Neural cell (in vitro differentiated cells): ENCODE measurements around the gene NGDN. TPM values are rescaled to one million over a fixed set of nuclear protein-coding genes. Genes with fewer than 3 reads are reported as not detected.

Experiments
- H2AFZ ChIP-seq: fragments of 200-600, 300-800 bp; sonication (generic), shearing (Covaris generic); 2 replicates; pipeline ENCODE4 v1.6.0; 2014; ENCODE audit warnings: low read depth, mild to moderate bottlenecking, antibody characterized with exemption, low read length, moderate library complexity
- H3F3A ChIP-seq: fragments of 200-600 bp; shearing (Covaris generic); 2 replicates; pipeline ENCODE4 v1.6.1; 2016; ENCODE audit warnings: mild to moderate bottlenecking, moderate library complexity, mixed read lengths, antibody characterized with exemption, low read length; ENCODE audit not compliant: insufficient read depth, poor library complexity, severe bottlenecking
- H3K27ac ChIP-seq: fragments of 200-600, 300-800 bp; sonication (generic), shearing (Covaris generic); 2 replicates; pipeline ENCODE4 v1.5.1; 2014; ENCODE audit warnings: mild to moderate bottlenecking, low read length, moderate library complexity
- H3K27me3 ChIP-seq: fragments of 300-800, 200-600 bp; sonication (generic), shearing (Covaris generic); 2 replicates; pipeline ENCODE4 v1.6.0; 2014; ENCODE audit warnings: mild to moderate bottlenecking, low read depth, low read length, moderate library complexity; ENCODE audit not compliant: insufficient read depth
- H3K36me3 ChIP-seq: fragments of 300-800, 200-600 bp; sonication (generic), shearing (Covaris generic); 2 replicates; pipeline ENCODE4 v1.5.1; 2014; ENCODE audit warnings: mild to moderate bottlenecking, antibody characterized with exemption, low read length, moderate library complexity; ENCODE audit not compliant: insufficient read depth
- H3K4me2 ChIP-seq: fragments of 300-800, 200-600 bp; sonication (generic), shearing (Covaris generic); 2 replicates; pipeline ENCODE4 v1.6.0; 2014; ENCODE audit warnings: mild to moderate bottlenecking, low read length
- H3K4me3 ChIP-seq: fragments of 300-800, 200-600 bp; sonication (generic), shearing (Covaris generic); 2 replicates; pipeline ENCODE4 v1.5.1; 2014; ENCODE audit warnings: mild to moderate bottlenecking, low read length, moderate library complexity
- H3K79me2 ChIP-seq: fragments of 200-600 bp; shearing (Covaris generic); replicated peaks from 2 replicates; pipeline ENCODE4 v1.6.0; 2014; ENCODE audit warnings: mild to moderate bottlenecking, low read length, moderate library complexity; ENCODE audit not compliant: insufficient read depth
- H3K9ac ChIP-seq: fragments of 300-800, 200-600 bp; sonication (generic), shearing (Covaris generic); 2 replicates; pipeline ENCODE4 v1.6.1; 2016; ENCODE audit warnings: mild to moderate bottlenecking, low read length, mixed read lengths
- H3K9me2 ChIP-seq: fragments of 200-600 bp; shearing (Covaris generic); 2 replicates; pipeline ENCODE4 v1.6.1; 2016; ENCODE audit warnings: mild to moderate bottlenecking, low read length, mixed read lengths; ENCODE audit not compliant: insufficient read depth
- H3K9me3 ChIP-seq: fragments of 200-600, 300-800 bp; sonication (generic), shearing (Covaris generic); 2 replicates; pipeline ENCODE4 v1.6.1; 2016; ENCODE audit warnings: mild to moderate bottlenecking, mixed run types, low read length, moderate library complexity, mixed read lengths
- H4K20me1 ChIP-seq: fragments of 200-600 bp; shearing (Covaris generic); 2 replicates; pipeline ENCODE4 v1.6.1; 2016; ENCODE audit warnings: mild to moderate bottlenecking, mixed run types; ENCODE audit not compliant: insufficient read depth
- EP300 ChIP-seq: fragments of 450-650 bp; conservative IDR thresholded peaks from 2 replicates; pipeline ENCODE4 v1.6.1; 2014; ENCODE audit warnings: antibody characterized with exemption, mild to moderate bottlenecking, moderate library complexity; ENCODE audit not compliant: poor library complexity, severe bottlenecking
- EZH2 ChIP-seq: fragments of 200-600, 300-800 bp; shearing (Covaris generic), sonication (generic); IDR thresholded peaks from 2 replicates; pipeline ENCODE4 v1.6.1; 2014; ENCODE audit warnings: antibody characterized with exemption, low read length, borderline replicate concordance, mild to moderate bottlenecking; ENCODE audit not compliant: insufficient read depth, poor library complexity, severe bottlenecking
- MXI1 ChIP-seq: fragments of 450-650 bp; conservative IDR thresholded peaks from 2 replicates; pipeline ENCODE4 v1.6.1; 2014; ENCODE audit warnings: antibody characterized with exemption, mild to moderate bottlenecking; ENCODE audit not compliant: poor library complexity, severe bottlenecking
- POLR2AphosphoS5 ChIP-seq: IDR thresholded peaks from 2 replicates; pipeline ENCODE4 v1.6.1; 2012
- RAD21 ChIP-seq: fragments of 450-650 bp; conservative IDR thresholded peaks from 2 replicates; pipeline ENCODE4 v1.6.1; 2014; ENCODE audit warnings: antibody characterized with exemption, mild to moderate bottlenecking, moderate library complexity
- SMC3 ChIP-seq: fragments of 450-650 bp; conservative IDR thresholded peaks from 2 replicates; pipeline ENCODE4 v1.6.1; 2014; ENCODE audit warnings: antibody characterized with exemption, mild to moderate bottlenecking, moderate library complexity; ENCODE audit not compliant: poor library complexity
- TAF1 ChIP-seq: IDR thresholded peaks from 2 replicates; pipeline ENCODE4 v1.6.1; 2012; ENCODE audit warnings: low read depth
- polyA plus RNA-seq: library from polyadenylated mRNA; depleted of rRNA; stranded (reverse); fragments of >200 nt; gene quantifications from 2 replicates; pipeline ENCODE4 v1.2.3, GENCODE V29; 2014
- TF ChIP-seq, protein P1 (sequence below): IDR thresholded peaks from 2 replicates; pipeline ENCODE4 v1.6.1; 2012; ENCODE audit warnings: borderline replicate concordance
- TF ChIP-seq, protein P2 (sequence below): fragments of 450-650 bp; IDR thresholded peaks from 2 replicates; pipeline ENCODE4 v1.5.1; 2014; ENCODE audit warnings: antibody characterized with exemption, mild to moderate bottlenecking, moderate library complexity; ENCODE audit not compliant: poor library complexity, severe bottlenecking

NGDN gene
- polyA plus RNA-seq, 1 donor from 2014 or later: 137 TPM

GRCh38 chr14:23428686-23429495 is 40.6 kb upstream of the NGDN start:
- H3F3A ChIP-seq: no peaks in the 10 kb centered on the region
- no peaks in the 10 kb centered on the region for H3K36me3 ChIP-seq
- no peak overlapping the region for H3K27ac ChIP-seq
- H2AFZ ChIP-seq: no peak overlapping the region
- H3K9ac ChIP-seq: no peak overlapping the region
- H3K4me2 ChIP-seq: no peak overlapping the region
- H3K4me3 ChIP-seq: no peak overlapping the region
- no peaks in the 10 kb centered on the region for H3K27me3 ChIP-seq
- H4K20me1 ChIP-seq: no peaks in the 10 kb centered on the region
- H3K9me3 ChIP-seq: no peaks in the 10 kb centered on the region
- TF ChIP-seq MXI1 (no peak), RAD21 (no peak), EZH2 (no peak), POLR2AphosphoS5 (no peak)
- TF ChIP-seq, protein P1, sequence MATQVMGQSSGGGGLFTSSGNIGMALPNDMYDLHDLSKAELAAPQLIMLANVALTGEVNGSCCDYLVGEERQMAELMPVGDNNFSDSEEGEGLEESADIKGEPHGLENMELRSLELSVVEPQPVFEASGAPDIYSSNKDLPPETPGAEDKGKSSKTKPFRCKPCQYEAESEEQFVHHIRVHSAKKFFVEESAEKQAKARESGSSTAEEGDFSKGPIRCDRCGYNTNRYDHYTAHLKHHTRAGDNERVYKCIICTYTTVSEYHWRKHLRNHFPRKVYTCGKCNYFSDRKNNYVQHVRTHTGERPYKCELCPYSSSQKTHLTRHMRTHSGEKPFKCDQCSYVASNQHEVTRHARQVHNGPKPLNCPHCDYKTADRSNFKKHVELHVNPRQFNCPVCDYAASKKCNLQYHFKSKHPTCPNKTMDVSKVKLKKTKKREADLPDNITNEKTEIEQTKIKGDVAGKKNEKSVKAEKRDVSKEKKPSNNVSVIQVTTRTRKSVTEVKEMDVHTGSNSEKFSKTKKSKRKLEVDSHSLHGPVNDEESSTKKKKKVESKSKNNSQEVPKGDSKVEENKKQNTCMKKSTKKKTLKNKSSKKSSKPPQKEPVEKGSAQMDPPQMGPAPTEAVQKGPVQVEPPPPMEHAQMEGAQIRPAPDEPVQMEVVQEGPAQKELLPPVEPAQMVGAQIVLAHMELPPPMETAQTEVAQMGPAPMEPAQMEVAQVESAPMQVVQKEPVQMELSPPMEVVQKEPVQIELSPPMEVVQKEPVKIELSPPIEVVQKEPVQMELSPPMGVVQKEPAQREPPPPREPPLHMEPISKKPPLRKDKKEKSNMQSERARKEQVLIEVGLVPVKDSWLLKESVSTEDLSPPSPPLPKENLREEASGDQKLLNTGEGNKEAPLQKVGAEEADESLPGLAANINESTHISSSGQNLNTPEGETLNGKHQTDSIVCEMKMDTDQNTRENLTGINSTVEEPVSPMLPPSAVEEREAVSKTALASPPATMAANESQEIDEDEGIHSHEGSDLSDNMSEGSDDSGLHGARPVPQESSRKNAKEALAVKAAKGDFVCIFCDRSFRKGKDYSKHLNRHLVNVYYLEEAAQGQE: no peak
- H3K79me2 ChIP-seq: no peaks in the 10 kb centered on the region
- no peaks in the 10 kb centered on the region for H3K9me2 ChIP-seq

- Histone ChIP-seq H3K9me3 (no peaks in the 10 kb centered on the region), H3K79me2 (no peaks in the 10 kb centered on the region), H3F3A (no peaks in the 10 kb centered on the region), H3K9me2 (no peaks in the 10 kb centered on the region), H3K36me3 (no peaks in the 10 kb centered on the region), H3K9ac (peak overlapping the region; percentile 43), H2AFZ (peak overlapping the region; percentile 19), H3K27me3 (no peaks in the 10 kb centered on the region), H4K20me1 (no peaks in the 10 kb centered on the region), H3K27ac (peak overlapping the region; percentile 77), H3K4me3 (peak overlapping the region; percentile 12), H3K4me2 (no peak overlapping the region)
- TF ChIP-seq EP300 (no peak), SMC3 (no peak), TAF1 (no peak), RAD21 (no peak), MXI1 (no peak), EZH2 (no peak), POLR2AphosphoS5 (no peak)
- TF ChIP-seq, protein P1: no peak
- TF ChIP-seq, protein P2, sequence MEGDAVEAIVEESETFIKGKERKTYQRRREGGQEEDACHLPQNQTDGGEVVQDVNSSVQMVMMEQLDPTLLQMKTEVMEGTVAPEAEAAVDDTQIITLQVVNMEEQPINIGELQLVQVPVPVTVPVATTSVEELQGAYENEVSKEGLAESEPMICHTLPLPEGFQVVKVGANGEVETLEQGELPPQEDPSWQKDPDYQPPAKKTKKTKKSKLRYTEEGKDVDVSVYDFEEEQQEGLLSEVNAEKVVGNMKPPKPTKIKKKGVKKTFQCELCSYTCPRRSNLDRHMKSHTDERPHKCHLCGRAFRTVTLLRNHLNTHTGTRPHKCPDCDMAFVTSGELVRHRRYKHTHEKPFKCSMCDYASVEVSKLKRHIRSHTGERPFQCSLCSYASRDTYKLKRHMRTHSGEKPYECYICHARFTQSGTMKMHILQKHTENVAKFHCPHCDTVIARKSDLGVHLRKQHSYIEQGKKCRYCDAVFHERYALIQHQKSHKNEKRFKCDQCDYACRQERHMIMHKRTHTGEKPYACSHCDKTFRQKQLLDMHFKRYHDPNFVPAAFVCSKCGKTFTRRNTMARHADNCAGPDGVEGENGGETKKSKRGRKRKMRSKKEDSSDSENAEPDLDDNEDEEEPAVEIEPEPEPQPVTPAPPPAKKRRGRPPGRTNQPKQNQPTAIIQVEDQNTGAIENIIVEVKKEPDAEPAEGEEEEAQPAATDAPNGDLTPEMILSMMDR: no peak
Measured at GRCh38 chr14:23430016-23430722, 39.3 kb upstream of the NGDN start.
